OCI-LY1 (cell line): Measurements from ENCODE around the gene MATR3.

ENCODE experiments used
- CTCF ChIP-seq: fragments of 200-600 bp; sonication (generic), shearing (Covaris generic); IDR thresholded peaks from 2 replicates; pipeline ENCODE4 v1.5.1; 2017; ENCODE audit warnings: mild to moderate bottlenecking, antibody characterized with exemption, low read length, moderate library complexity, mixed read lengths
- EZH2 ChIP-seq: fragments of 200-600 bp; sonication (generic), shearing (Covaris generic); IDR thresholded peaks from 2 replicates; pipeline ENCODE4 v1.8.0; 2017; ENCODE audit warnings: borderline replicate concordance, mixed run types, mild to moderate bottlenecking, antibody characterized with exemption, low read length, moderate library complexity, mixed read lengths

DNA sequence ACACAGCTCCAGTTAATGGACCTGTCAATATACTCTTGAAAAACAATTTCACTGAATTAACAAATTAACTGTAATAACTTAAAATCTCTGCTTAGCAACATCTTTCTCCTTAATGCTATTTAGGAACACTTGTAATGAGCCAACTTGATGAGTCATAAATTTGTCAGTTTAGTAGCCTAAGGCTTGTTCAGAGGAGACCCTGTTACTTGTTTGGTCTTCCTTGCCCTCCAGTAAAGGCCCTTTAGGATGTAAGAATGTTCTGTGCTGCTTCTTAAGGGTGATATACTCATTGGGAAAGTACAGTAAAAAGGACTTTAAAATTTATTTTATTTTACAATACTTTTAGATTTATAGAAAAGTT, 11.4 kb upstream of the MATR3 start:
- TF ChIP-seq CTCF (no peak), EZH2 (no peak)
